Coronary artery (tissue), 2 donors: ENCODE data around the gene ZMYND8.
"Not testable (repeated sequence)": the region's sequence is repeated elsewhere in the genome, so short reads cannot be mapped to it uniquely, and the experiment has no call there.

Experiments
- DNase-seq: peaks from one replicate; pipeline ENCODE4 v3.0.0-alpha.2; 2017; ENCODE audit warnings: low spot score
- H3K27ac ChIP-seq, 2 donors: fragments of 200-600 bp; sonication (generic); one replicate each; pipeline ENCODE4 v1.5.1; 2016 to 2019
- H3K4me3 ChIP-seq: fragments of 200-600 bp; sonication (generic); 2 replicates; pipeline ENCODE4 v1.5.1; 2016; ENCODE audit warnings: mild to moderate bottlenecking, moderate library complexity
- TF ChIP-seq, protein P1 (sequence below): fragments of 200-600 bp; sonication (generic); IDR thresholded peaks from one replicate; pipeline ENCODE4 v1.5.1; 2019; ENCODE audit warnings: antibody characterized with exemption

ZMYND8 gene

DNA sequence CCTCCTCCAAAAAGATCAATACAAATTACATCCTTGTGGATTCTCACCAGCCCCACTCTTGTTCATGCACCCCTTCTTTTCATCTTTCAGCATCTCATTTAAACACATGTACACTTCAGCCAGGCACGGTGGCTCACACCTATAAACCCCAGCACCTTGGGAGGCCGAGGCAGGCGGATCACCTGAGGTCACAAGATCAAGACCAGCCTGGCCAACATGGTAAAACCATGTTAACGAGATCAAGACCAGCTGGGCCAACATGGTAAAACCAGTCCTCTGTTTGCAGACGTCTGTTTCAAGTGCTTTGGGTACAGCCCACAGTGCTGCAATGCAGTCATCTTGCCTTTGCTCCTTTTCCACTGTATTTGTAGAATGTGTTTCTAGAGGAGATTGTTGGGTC, 45.3 kb downstream of the ZMYND8 start:
- H3K4me3 ChIP-seq, result no peak overlapping the region
- no peak for DNase-seq
- H3K27ac ChIP-seq, result peak overlapping the region in 1 of 2 donors; percentile 49
- TF ChIP-seq, protein P1, sequence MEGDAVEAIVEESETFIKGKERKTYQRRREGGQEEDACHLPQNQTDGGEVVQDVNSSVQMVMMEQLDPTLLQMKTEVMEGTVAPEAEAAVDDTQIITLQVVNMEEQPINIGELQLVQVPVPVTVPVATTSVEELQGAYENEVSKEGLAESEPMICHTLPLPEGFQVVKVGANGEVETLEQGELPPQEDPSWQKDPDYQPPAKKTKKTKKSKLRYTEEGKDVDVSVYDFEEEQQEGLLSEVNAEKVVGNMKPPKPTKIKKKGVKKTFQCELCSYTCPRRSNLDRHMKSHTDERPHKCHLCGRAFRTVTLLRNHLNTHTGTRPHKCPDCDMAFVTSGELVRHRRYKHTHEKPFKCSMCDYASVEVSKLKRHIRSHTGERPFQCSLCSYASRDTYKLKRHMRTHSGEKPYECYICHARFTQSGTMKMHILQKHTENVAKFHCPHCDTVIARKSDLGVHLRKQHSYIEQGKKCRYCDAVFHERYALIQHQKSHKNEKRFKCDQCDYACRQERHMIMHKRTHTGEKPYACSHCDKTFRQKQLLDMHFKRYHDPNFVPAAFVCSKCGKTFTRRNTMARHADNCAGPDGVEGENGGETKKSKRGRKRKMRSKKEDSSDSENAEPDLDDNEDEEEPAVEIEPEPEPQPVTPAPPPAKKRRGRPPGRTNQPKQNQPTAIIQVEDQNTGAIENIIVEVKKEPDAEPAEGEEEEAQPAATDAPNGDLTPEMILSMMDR, result no peak

DNA sequence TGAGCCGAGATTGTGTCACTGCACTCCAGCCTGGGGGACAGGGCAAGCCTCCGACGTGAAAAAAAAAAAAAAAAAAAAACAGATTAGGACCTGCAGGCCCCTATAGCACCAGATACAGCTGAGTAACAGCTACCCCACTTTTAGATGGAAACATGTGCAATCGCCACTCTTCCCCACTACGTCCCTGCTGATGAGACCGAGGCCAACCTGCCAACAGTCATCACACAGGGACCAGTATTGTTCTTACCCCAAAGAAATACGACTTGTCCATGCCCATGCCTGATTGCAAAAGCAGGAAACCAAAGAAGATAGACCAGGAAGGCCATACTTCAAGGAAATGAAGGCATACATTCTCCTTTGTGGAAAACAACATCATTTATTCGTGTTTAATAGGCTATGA, 45.8 kb downstream of the ZMYND8 start:
- no peak overlapping the region for H3K4me3 ChIP-seq
- TF ChIP-seq, protein P1, result no peak

DNA sequence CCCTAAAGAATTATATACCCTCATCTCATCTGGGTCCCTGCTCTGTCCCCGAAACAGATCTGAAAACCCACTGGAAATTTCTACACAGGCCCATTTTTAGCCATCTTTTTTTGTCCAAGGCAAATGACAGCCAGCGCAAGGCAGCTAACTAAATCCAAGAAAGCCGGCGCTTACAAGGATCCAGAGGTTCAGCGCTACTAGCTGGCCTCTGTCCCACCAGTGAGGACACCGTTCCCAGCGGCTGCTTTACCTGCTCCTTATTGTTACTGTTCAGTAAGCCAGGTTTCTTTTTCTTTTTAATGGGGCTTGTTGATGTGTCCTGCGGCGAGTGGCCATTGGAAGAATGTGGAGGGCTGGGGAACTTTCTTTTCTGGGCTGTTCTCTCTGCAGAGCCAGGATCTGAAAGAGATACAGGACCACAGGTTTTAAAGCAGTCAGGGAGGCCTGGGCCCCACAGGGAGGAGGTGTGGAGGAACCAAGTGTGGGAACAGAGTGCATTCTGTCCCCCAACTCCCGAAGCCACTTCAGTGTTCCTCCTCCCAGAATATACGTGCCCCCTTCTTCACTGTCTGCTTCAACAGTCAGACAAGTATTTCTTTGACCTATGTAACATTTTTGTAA, 46.6 kb downstream of the ZMYND8 start:
- no peak for DNase-seq
- no peak overlapping the region for H3K4me3 ChIP-seq
- H3K27ac ChIP-seq, result peak overlapping the region; percentile 52 to 74
- TF ChIP-seq, protein P1, result no peak

More for the DNA sequence above, 45.8 kb downstream of the ZMYND8 start:
- no peak for DNase-seq
- peak overlapping the region in 1 of 2 donors; percentile 49 for H3K27ac ChIP-seq

DNA sequence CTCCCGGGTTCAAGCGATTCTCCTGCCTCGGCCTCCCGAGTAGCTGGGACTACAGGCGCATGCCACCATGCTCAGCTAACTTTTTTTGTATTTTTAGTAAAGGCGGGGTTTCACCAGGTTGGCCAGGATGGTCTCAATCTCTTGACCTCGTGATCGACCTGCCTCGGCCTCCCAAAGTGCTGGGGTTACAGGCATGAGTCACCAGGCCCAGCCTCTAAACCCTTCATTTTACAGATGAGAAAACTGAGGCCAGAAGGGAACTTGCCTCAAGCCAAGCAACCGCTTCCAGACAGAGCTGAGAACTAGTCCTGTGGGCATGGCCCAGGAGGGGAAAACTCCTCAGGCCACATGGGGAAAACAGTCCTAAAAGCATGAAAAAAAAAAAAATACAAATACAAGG, 47.1 kb downstream of the ZMYND8 start:
- peak overlapping the region; percentile 52 to 53 for H3K27ac ChIP-seq
- TF ChIP-seq, protein P1, result no peak
- no peak for DNase-seq
- no peak overlapping the region for H3K4me3 ChIP-seq

DNA sequence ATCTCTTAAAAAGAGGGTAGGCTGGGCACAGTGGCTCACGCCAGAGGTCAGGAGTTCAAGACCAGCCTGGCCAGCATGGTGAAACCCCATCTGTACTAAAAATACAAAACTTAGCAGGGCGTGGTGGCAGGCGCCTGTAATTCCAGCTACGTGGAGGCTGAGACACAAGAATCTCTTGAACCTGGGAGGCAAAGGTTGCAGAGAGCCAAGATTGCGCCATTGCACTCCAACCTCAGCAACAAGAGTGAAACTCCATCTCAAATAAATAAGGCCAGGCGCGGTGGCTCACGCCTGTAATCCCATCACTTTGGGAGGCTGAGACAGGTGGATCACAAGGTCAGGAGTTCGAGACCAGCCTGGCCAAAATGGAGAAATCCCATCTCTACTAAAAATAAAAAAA, 48.9 kb downstream of the ZMYND8 start:
- not testable (repeated sequence) for H3K27ac ChIP-seq, DNase-seq, H3K4me3 ChIP-seq

DNA sequence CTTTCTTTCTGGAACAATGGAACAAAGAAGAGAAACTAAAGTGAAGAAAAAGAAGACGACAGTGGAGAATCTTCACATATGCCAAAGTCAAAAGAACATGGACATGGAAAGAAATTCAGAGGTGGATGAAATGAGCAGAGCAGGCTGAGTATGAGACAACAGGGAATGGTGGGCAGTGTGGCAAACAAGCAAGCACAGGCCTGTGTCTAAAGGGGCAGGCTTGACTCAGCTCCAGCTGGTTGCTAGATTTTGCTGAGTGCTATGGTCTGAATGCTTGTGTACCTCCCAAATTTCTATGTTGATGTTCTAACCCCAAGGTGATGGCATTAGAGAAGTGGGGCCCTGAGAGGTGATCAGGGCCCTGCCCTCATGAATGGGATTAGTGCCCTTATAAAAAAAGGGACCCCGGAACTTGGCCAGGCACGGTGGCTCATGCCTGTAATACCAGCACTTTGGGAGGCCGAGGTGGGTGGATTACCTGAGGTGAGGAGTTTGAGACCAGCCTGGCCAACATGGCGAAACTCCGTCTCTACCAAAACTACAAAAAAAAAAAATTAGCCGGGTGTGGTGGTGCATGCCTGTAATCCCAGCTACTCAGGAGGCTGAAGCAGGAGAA, 49.6 kb downstream of the ZMYND8 start:
- H3K4me3 ChIP-seq, result no peak overlapping the region
- H3K27ac ChIP-seq, result no peak overlapping the region
- DNase-seq, result no peak
- TF ChIP-seq, protein P1, result no peak

DNA sequence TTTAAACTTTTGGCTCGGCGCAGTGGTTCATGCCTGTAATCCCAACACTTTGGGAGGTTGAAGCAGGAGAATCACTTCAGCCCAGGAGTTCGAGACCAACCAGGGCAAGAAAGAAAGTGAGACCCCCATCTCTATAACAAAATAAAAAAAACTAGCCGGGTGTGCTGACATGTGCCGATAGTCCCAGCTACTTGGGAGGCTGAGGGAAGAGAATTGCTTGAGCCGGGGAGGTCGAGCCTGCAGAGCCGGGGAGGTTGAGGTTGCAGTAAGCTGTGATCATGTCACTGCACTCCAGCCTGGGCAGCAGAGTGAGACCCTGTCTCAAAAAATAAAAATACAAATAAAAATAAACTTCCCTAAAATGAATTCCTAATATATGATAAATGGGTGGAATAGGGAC, 50.4 kb downstream of the ZMYND8 start:
- TF ChIP-seq, protein P1, result no peak
- DNase-seq, result no peak
- H3K27ac ChIP-seq, result no peak overlapping the region
- no peak overlapping the region for H3K4me3 ChIP-seq
